OCI-LY7 (cell line): ENCODE data around the gene SLC35E1.

Experiments
- EZH2phosphoT487 ChIP-seq: fragments of 200-600 bp; sonication (generic); IDR thresholded peaks from 2 replicates; pipeline ENCODE4 v1.6.1; 2018; ENCODE audit warnings: low read depth, borderline replicate concordance, mild to moderate bottlenecking, mixed run types, antibody characterized with exemption, low read length, moderate library complexity, mixed read lengths
- TF ChIP-seq, protein P1 (sequence below): fragments of 200-600 bp; sonication (generic); conservative IDR thresholded peaks from 2 replicates; pipeline ENCODE4 v1.5.1; 2014; ENCODE audit warnings: mild to moderate bottlenecking, antibody characterized with exemption, low read length, moderate library complexity, mixed read lengths

DNA sequence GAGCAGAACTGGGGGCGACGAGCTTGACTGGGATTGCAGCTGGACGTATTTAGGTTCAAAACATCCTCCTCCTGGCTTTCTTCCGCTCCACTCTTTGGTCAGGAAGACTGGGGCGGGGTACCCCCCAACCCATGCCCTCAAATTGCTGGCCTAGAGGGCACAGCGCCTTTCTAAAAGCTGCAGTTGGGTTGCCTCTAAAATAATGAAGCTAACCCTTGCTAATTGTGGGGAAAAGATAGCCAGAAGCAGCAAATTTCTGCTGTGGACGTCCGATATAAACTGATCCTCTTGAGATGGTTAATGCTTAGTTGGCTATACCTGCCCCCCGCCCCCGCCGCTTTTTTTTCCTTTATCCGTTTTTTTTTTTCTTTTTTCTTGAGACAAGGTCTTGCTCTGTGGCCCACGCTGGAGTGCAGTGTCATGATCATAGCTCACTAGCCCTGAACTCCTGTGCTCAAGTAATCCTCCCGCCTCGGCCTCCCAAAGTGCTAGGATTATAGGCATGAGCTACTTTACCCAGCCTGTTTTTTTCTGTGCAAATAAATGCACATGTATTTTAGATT, 29.2 kb downstream of the SLC35E1 start:
- TF ChIP-seq EZH2phosphoT487: no peak
- TF ChIP-seq, protein P1, sequence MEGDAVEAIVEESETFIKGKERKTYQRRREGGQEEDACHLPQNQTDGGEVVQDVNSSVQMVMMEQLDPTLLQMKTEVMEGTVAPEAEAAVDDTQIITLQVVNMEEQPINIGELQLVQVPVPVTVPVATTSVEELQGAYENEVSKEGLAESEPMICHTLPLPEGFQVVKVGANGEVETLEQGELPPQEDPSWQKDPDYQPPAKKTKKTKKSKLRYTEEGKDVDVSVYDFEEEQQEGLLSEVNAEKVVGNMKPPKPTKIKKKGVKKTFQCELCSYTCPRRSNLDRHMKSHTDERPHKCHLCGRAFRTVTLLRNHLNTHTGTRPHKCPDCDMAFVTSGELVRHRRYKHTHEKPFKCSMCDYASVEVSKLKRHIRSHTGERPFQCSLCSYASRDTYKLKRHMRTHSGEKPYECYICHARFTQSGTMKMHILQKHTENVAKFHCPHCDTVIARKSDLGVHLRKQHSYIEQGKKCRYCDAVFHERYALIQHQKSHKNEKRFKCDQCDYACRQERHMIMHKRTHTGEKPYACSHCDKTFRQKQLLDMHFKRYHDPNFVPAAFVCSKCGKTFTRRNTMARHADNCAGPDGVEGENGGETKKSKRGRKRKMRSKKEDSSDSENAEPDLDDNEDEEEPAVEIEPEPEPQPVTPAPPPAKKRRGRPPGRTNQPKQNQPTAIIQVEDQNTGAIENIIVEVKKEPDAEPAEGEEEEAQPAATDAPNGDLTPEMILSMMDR: no peak
